OCI-LY3 (cell line): ENCODE measurements around the gene HAO2.

Experiments
- CTCF ChIP-seq: fragments of 200-600, 300-600 bp; sonication (generic); IDR thresholded peaks from 2 replicates; pipeline ENCODE4 v1.5.1; 2014; ENCODE audit warnings: antibody characterized with exemption, low read length, low read depth
- EZH2phosphoT487 ChIP-seq: fragments of 200-600 bp; shearing (Covaris generic); IDR thresholded peaks from 2 replicates; pipeline ENCODE4 v1.6.1; 2018; ENCODE audit warnings: antibody characterized with exemption, mixed run types, low read depth

GRCh38 chr1:119373465-119373864, 4.9 kb downstream of the HAO2 start:
- TF ChIP-seq EZH2phosphoT487 (no peak), CTCF (no peak)
